ENCODE data around the gene NPAS4. TPM values are rescaled to one million over a fixed set of nuclear protein-coding genes. Genes with fewer than 3 reads are reported as not detected.

NPAS4 gene
- total and polyA plus RNA-seq, 9 of the 15 experiments (the other 6 are each of a cell fraction or from before 2014, with no cell fraction given): not detected

- TF ChIP-seq SIN3A (IDR thresholded peaks at IDR 0.05; ENCODE audit: borderline replicate concordance in 2 of 2, control insufficient read depth in 1 of 2, low read depth in 2 of 2, low read length in 2 of 2) (peak; percentile 100), HMG20B (CRISPR knock-in tag; IDR thresholded peaks at IDR 0.05) (no peak), CHD4 (IDR thresholded peaks at IDR 0.05; ENCODE audit: insufficient read depth, insufficient replicate concordance, low read depth, low read length, poor library complexity, severe bottlenecking) (no peak), CSDE1 (IDR thresholded peaks at IDR 0.05) (no peak), SREBF2 (CRISPR knock-in tag; IDR thresholded peaks at IDR 0.05) (peak; percentile 100), SPI1 (IDR thresholded peaks at IDR 0.05; ENCODE audit: borderline replicate concordance, low read depth, low read length) (no peak), E2F5 (CRISPR knock-in tag; IDR thresholded peaks at IDR 0.05) (peak; percentile 100), STAT5B (CRISPR knock-in tag; IDR thresholded peaks at IDR 0.05) (peak; percentile 87), ESRRB (CRISPR knock-in tag; IDR thresholded peaks at IDR 0.05; ENCODE audit: borderline replicate concordance) (no peak), THRAP3 (IDR thresholded peaks at IDR 0.05; ENCODE audit: borderline replicate concordance) (no peak), TBL1XR1 (IDR thresholded peaks at IDR 0.05; ENCODE audit: low read length in 2 of 2) (peak; percentile 33 to 56; a peak in 2 of 4 replicates), BHLHE40 (IDR thresholded peaks at IDR 0.05; ENCODE audit: low read length) (no peak), MCM7 (IDR thresholded peaks at IDR 0.05) (peak in 1 of 2 experiments; percentile 98; a peak in 2 of 4 replicates), PRMT5 (CRISPR knock-in tag; IDR thresholded peaks at IDR 0.05) (peak; percentile 100), TGIF2 (CRISPR knock-in tag; IDR thresholded peaks at IDR 0.05) (peak; percentile 100), PYGO2 (tag; IDR thresholded peaks at IDR 0.05) (peak; percentile 95)
- TF ChIP-seq, protein P1, sequence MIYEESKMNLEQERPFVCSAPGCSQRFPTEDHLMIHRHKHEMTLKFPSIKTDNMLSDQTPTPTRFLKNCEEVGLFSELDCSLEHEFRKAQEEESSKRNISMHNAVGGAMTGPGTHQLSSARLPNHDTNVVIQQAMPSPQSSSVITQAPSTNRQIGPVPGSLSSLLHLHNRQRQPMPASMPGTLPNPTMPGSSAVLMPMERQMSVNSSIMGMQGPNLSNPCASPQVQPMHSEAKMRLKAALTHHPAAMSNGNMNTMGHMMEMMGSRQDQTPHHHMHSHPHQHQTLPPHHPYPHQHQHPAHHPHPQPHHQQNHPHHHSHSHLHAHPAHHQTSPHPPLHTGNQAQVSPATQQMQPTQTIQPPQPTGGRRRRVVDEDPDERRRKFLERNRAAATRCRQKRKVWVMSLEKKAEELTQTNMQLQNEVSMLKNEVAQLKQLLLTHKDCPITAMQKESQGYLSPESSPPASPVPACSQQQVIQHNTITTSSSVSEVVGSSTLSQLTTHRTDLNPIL (CRISPR knock-in tag; IDR thresholded peaks at IDR 0.05): peak; percentile 76; the same call in 1 of the 2 replicates
- TF ChIP-seq, protein P2, sequence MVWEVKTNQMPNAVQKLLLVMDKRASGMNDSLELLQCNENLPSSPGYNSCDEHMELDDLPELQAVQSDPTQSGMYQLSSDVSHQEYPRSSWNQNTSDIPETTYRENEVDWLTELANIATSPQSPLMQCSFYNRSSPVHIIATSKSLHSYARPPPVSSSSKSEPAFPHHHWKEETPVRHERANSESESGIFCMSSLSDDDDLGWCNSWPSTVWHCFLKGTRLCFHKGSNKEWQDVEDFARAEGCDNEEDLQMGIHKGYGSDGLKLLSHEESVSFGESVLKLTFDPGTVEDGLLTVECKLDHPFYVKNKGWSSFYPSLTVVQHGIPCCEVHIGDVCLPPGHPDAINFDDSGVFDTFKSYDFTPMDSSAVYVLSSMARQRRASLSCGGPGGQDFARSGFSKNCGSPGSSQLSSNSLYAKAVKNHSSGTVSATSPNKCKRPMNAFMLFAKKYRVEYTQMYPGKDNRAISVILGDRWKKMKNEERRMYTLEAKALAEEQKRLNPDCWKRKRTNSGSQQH (CRISPR knock-in tag; IDR thresholded peaks at IDR 0.05): peak; percentile 91
- TF ChIP-seq, protein P3, sequence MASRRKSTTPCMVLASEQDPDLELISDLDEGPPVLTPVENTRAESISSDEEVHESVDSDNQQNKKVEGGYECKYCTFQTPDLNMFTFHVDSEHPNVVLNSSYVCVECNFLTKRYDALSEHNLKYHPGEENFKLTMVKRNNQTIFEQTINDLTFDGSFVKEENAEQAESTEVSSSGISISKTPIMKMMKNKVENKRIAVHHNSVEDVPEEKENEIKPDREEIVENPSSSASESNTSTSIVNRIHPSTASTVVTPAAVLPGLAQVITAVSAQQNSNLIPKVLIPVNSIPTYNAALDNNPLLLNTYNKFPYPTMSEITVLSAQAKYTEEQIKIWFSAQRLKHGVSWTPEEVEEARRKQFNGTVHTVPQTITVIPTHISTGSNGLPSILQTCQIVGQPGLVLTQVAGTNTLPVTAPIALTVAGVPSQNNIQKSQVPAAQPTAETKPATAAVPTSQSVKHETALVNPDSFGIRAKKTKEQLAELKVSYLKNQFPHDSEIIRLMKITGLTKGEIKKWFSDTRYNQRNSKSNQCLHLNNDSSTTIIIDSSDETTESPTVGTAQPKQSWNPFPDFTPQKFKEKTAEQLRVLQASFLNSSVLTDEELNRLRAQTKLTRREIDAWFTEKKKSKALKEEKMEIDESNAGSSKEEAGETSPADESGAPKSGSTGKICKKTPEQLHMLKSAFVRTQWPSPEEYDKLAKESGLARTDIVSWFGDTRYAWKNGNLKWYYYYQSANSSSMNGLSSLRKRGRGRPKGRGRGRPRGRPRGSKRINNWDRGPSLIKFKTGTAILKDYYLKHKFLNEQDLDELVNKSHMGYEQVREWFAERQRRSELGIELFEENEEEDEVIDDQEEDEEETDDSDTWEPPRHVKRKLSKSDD (conservative IDR thresholded peaks at IDR 0.05; ENCODE audit: low read length): 0 out of 2 replicates have a peak, but pooled peaks have one; percentile 54
- TF ChIP-seq, protein P4, sequence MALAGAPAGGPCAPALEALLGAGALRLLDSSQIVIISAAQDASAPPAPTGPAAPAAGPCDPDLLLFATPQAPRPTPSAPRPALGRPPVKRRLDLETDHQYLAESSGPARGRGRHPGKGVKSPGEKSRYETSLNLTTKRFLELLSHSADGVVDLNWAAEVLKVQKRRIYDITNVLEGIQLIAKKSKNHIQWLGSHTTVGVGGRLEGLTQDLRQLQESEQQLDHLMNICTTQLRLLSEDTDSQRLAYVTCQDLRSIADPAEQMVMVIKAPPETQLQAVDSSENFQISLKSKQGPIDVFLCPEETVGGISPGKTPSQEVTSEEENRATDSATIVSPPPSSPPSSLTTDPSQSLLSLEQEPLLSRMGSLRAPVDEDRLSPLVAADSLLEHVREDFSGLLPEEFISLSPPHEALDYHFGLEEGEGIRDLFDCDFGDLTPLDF (CRISPR knock-in tag; IDR thresholded peaks at IDR 0.05): peak; percentile 100
These were observed 814 bp downstream of the NPAS4 start (continued) for GRCh38 chr11:66421492-66422205.
